H9 (cell line): ENCODE results near the gene DCDC2C. TPM values are rescaled to one million over a fixed set of nuclear protein-coding genes. Genes with fewer than 3 reads are reported as not detected.
"Not testable (repeated sequence)": the region's sequence is repeated elsewhere in the genome, so short reads cannot be mapped to it uniquely, and the experiment has no call there.

ENCODE experiments used
- DNase-seq: peaks from one replicate; pipeline ENCODE4 v3.0.0-alpha.2; 2017
- H2AFZ ChIP-seq: one replicate; pipeline ENCODE4 v1.6.1; 2013; ENCODE audit warnings: mild to moderate bottlenecking, low read length, control low read depth, moderate library complexity
- H2AK5ac ChIP-seq: 2 replicates; pipeline ENCODE4 v1.6.1; 2013; ENCODE audit warnings: low read length, control low read depth, mixed read lengths; ENCODE audit not compliant: insufficient read length
- H2BK120ac ChIP-seq: one replicate; pipeline ENCODE4 v1.6.1; 2013; ENCODE audit warnings: low read depth, mild to moderate bottlenecking, low read length, control low read depth, inconsistent platforms; ENCODE audit not compliant: poor library complexity, severe bottlenecking
- H2BK12ac ChIP-seq: 2 replicates; pipeline ENCODE4 v1.6.1; 2013; ENCODE audit warnings: low read length, control low read depth, mixed read lengths, low read depth; ENCODE audit not compliant: insufficient read length
- H2BK15ac ChIP-seq: 2 replicates; pipeline ENCODE4 v1.6.1; 2013; ENCODE audit warnings: low read depth, low read length, control low read depth
- H2BK20ac ChIP-seq: one replicate; pipeline ENCODE4 v1.6.1; 2013; ENCODE audit warnings: low read depth, mild to moderate bottlenecking, low read length, control low read depth, inconsistent platforms; ENCODE audit not compliant: poor library complexity, severe bottlenecking
- H2BK5ac ChIP-seq: 2 replicates; pipeline ENCODE4 v1.6.1; 2013; ENCODE audit warnings: low read length, control low read depth, mixed read lengths; ENCODE audit not compliant: insufficient read length
- H3K14ac ChIP-seq: 2 replicates; pipeline ENCODE4 v1.6.1; 2013; ENCODE audit warnings: low read length, control low read depth; ENCODE audit not compliant: insufficient read depth
- H3K18ac ChIP-seq: 2 replicates; pipeline ENCODE4 v1.6.1; 2013; ENCODE audit warnings: low read depth, mild to moderate bottlenecking, mixed read lengths, low read length, control low read depth; ENCODE audit not compliant: insufficient read length
- H3K23ac ChIP-seq: 2 replicates; pipeline ENCODE4 v1.6.1; 2013; ENCODE audit warnings: low read length, control low read depth, mixed read lengths, low read depth; ENCODE audit not compliant: insufficient read length
- H3K23me2 ChIP-seq: 2 replicates; pipeline ENCODE4 v1.6.1; 2013; ENCODE audit warnings: low read depth, mild to moderate bottlenecking, mixed read lengths, low read length, control low read depth; ENCODE audit not compliant: insufficient read length, poor library complexity, severe bottlenecking
- H3K27ac ChIP-seq: 2 replicates; pipeline ENCODE4 v1.5.1; 2013; ENCODE audit warnings: low read length, control low read depth, mixed read lengths, low read depth; ENCODE audit not compliant: insufficient read length
- H3K27me3 ChIP-seq: 2 replicates; pipeline ENCODE4 v1.6.1; 2013; ENCODE audit warnings: low read length, control low read depth, inconsistent platforms; ENCODE audit not compliant: insufficient read depth
- H3K4ac ChIP-seq: 2 replicates; pipeline ENCODE4 v1.6.1; 2013; ENCODE audit warnings: low read depth, mild to moderate bottlenecking, control low read depth, inconsistent platforms, low read length, moderate library complexity
- H3K4me1 ChIP-seq: 2 replicates; pipeline ENCODE4 v1.6.1; 2013; ENCODE audit warnings: low read length, control low read depth, inconsistent platforms; ENCODE audit not compliant: insufficient read depth
- H3K4me2 ChIP-seq: 2 replicates; pipeline ENCODE4 v1.6.1; 2013; ENCODE audit warnings: low read length, control low read depth, mixed read lengths; ENCODE audit not compliant: insufficient read length, insufficient read depth
- H3K56ac ChIP-seq: 2 replicates; pipeline ENCODE4 v1.6.1; 2013; ENCODE audit warnings: low read depth, mild to moderate bottlenecking, mixed read lengths, low read length, control low read depth; ENCODE audit not compliant: insufficient read length
- H3K79me1 ChIP-seq: 2 replicates; pipeline ENCODE4 v1.6.1; 2013; ENCODE audit warnings: low read depth, mild to moderate bottlenecking, moderate library complexity, low read length, control low read depth, inconsistent platforms; ENCODE audit not compliant: insufficient read depth, poor library complexity, severe bottlenecking
- H3K79me2 ChIP-seq: 2 replicates; pipeline ENCODE4 v1.6.1; 2013; ENCODE audit warnings: low read length, control low read depth, inconsistent platforms; ENCODE audit not compliant: insufficient read depth
- H3K9ac ChIP-seq: 2 replicates; pipeline ENCODE4 v1.6.1; 2013; ENCODE audit warnings: low read length, control low read depth, mixed read lengths; ENCODE audit not compliant: insufficient read length; ENCODE audit errors: extremely low read depth
- H3K9me3 ChIP-seq: one replicate; pipeline ENCODE4 v1.6.1; 2013; ENCODE audit warnings: low read depth, low read length, inconsistent platforms; ENCODE audit not compliant: control insufficient read depth
- H3T11ph ChIP-seq: one replicate; pipeline ENCODE4 v1.6.1; 2013; ENCODE audit warnings: mild to moderate bottlenecking, low read length, control low read depth, inconsistent platforms
- H4K20me1 ChIP-seq: one replicate; pipeline ENCODE4 v1.6.1; 2013; ENCODE audit not compliant: control insufficient read depth, insufficient read length, insufficient read depth
- H4K5ac ChIP-seq: 2 replicates; pipeline ENCODE4 v1.6.1; 2013; ENCODE audit warnings: low read depth, mild to moderate bottlenecking, mixed read lengths, low read length, control low read depth; ENCODE audit not compliant: insufficient read length
- H4K8ac ChIP-seq: replicated peaks from 2 replicates; pipeline ENCODE4 v1.6.1; 2013; ENCODE audit warnings: low read length, control low read depth, mixed read lengths, low read depth; ENCODE audit not compliant: insufficient read length
- H4K91ac ChIP-seq: 2 replicates; pipeline ENCODE4 v1.6.1; 2013; ENCODE audit warnings: low read depth, mild to moderate bottlenecking, moderate library complexity, mixed read lengths, low read length, control low read depth; ENCODE audit not compliant: insufficient read length
- H3K27ac Mint-ChIP-seq, 3 experiments: 2 replicates in 2 of 3; 3 replicates in 1 of 3; pipeline ENCODE4 v1.8.0; 2020 to 2021; ENCODE audit warnings: mixed read lengths in 3 of 3, mild to moderate bottlenecking in 1 of 3, moderate library complexity in 1 of 3
- H3K27me3 Mint-ChIP-seq: 2 replicates; pipeline ENCODE4 v1.8.0; 2021; ENCODE audit warnings: low read depth, mild to moderate bottlenecking, moderate library complexity, mixed read lengths
- H3K36me3 Mint-ChIP-seq, 3 experiments: 2 replicates in 2 of 3; 3 replicates in 1 of 3; pipeline ENCODE4 v1.8.0; 2020 to 2021; ENCODE audit warnings: low read depth in 3 of 3, mixed read lengths in 3 of 3; ENCODE audit not compliant: insufficient read depth in 1 of 3
- H3K4me1 Mint-ChIP-seq, 2 experiments: 2 replicates each; pipeline ENCODE4 v1.8.0; 2020; ENCODE audit warnings: mixed read lengths in 2 of 2
- H3K4me3 Mint-ChIP-seq, 2 experiments: 2 replicates in 1 of 2; 3 replicates in 1 of 2; pipeline ENCODE4 v1.8.0; 2020 to 2021; ENCODE audit warnings: mild to moderate bottlenecking in 2 of 2, mixed read lengths in 2 of 2, moderate library complexity in 1 of 2
- H3K9me3 Mint-ChIP-seq, 2 experiments: 2 replicates in 1 of 2; 3 replicates in 1 of 2; pipeline ENCODE4 v1.8.0; 2020; ENCODE audit warnings: mild to moderate bottlenecking in 2 of 2, mixed read lengths in 2 of 2, moderate library complexity in 1 of 2
- WGBS: extraction: QIAGEN DNeasy Blood & Tissue Kit; methylation state at CpG from one replicate; pipeline ENCODE4 v1.1.7; 2013; ENCODE audit warnings: missing lambda C conversion rate, low lambda C conversion rate, mixed read lengths; ENCODE audit not compliant: insufficient read length; ENCODE audit errors: extremely low coverage; 5-methylcytosine and 5-hydroxymethylcytosine counted together
- total RNA-seq: library from RNA; stranded (reverse); gene quantifications from 2 replicates; pipeline ENCODE4 v1.2.1, GENCODE V29; 2021
- TF ChIP-seq, protein P1 (sequence below): fragments of 200-600 bp; sonication (generic); conservative IDR thresholded peaks from 3 replicates; pipeline ENCODE4 v1.8.0; 2021; ENCODE audit warnings: antibody characterized with exemption, mild to moderate bottlenecking

The DCDC2C gene
- total RNA-seq, 1 experiment from 2014 or later, result not detected

DNA sequence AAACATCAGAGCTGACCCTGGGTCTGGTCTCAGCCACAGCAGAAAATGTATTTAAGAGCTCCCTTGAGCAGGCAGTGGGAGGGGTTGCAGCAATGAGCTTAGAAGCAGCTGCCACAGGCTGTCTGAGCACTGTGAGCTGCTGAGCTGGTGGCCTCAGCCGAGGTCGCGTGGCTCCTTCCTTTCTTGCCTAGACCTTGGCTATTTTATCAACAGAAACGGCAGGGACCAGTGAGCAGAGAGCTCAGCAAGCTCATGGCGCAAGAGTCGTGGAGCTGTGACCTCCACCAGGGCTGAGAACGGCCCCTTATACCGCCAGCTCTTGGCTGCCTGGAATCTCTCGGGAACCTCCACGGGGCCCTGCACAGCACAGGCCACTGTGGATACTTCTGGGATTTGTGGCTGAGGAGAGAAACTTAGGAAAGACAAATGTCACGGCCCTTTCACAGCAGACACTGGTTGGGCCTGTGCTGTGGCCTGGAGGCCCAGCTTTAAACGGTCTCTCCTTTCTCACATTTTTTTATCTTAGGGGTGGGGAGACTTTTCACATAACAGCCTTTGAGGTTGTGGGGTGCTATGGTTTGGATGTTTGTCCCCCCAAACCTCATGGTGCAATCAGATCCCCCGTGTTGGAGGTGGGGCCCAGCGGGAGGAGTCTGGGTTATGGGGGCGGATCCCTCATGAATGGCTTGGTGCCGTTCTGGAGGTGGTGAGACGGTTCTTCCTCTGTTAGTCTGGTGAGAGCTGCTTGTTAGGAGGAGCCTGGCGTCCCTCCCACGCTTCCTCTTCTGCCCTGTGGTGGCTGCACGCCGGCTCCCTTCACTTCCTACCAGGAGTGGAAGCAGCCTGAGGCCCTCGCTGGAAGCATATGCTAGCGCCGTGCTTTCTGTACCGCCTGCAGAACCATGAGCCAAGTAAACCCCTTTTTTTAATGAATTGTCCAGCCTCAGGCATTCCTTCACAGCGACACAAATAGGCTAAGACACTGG lies 43.6 kb upstream of the DCDC2C start:
- TF ChIP-seq, protein P1, sequence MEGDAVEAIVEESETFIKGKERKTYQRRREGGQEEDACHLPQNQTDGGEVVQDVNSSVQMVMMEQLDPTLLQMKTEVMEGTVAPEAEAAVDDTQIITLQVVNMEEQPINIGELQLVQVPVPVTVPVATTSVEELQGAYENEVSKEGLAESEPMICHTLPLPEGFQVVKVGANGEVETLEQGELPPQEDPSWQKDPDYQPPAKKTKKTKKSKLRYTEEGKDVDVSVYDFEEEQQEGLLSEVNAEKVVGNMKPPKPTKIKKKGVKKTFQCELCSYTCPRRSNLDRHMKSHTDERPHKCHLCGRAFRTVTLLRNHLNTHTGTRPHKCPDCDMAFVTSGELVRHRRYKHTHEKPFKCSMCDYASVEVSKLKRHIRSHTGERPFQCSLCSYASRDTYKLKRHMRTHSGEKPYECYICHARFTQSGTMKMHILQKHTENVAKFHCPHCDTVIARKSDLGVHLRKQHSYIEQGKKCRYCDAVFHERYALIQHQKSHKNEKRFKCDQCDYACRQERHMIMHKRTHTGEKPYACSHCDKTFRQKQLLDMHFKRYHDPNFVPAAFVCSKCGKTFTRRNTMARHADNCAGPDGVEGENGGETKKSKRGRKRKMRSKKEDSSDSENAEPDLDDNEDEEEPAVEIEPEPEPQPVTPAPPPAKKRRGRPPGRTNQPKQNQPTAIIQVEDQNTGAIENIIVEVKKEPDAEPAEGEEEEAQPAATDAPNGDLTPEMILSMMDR, result no peak
- Histone ChIP-seq H3K4me2 (no peak overlapping the region), H4K8ac (no peak overlapping the region), H3K18ac (no peak overlapping the region), H2BK120ac (no peak overlapping the region), H2AFZ (no peak overlapping the region), H3K14ac (no peak overlapping the region), H3K4me1 (no peaks in the 10 kb centered on the region; the same call in 1 of the 2 replicates), H2AK5ac (no peak overlapping the region), H3T11ph (no peak overlapping the region), H3K9ac (no peak overlapping the region), H3K27ac (no peak overlapping the region), H3K23ac (no peak overlapping the region), H3K27me3 (no peaks in the 10 kb centered on the region), H3K79me2 (no peaks in the 10 kb centered on the region), H4K91ac (no peak overlapping the region), H2BK5ac (no peak overlapping the region), H4K20me1 (no peaks in the 10 kb centered on the region), H3K79me1 (no peaks in the 10 kb centered on the region), H4K5ac (no peak overlapping the region), H3K56ac (no peak overlapping the region), H2BK12ac (no peak overlapping the region), H3K23me2 (no peaks in the 10 kb centered on the region), H3K4ac (no peak overlapping the region), H2BK15ac (no peak overlapping the region), H3K9me3 (no peaks in the 10 kb centered on the region), H2BK20ac (no peak overlapping the region)
- Mint-ChIP-seq H3K9me3 (no peaks in the 10 kb centered on the region; a peak in 1 of 5 replicates), H3K27me3 (peaks cover 3% of the 10 kb centered on the region), H3K36me3 (no peaks in the 10 kb centered on the region; a peak in 2 of 7 replicates), H3K27ac (peak overlapping the region in 2 of 3 experiments; percentile 41 to 77; a peak in 4 of 7 replicates), H3K4me1 (peaks cover 23 to 29% of the 10 kb centered on the region in 2 experiments), H3K4me3 (no peak overlapping the region; a peak in 1 of 5 replicates)
- DNase-seq, result no peak
- WGBS, result no CpG with 5 or more reads among the region's 26 CpGs

- not testable (repeated sequence) for H2BK15ac ChIP-seq, H4K8ac ChIP-seq, H3K79me2 ChIP-seq, H4K91ac ChIP-seq, H4K20me1 ChIP-seq, H3T11ph ChIP-seq, H4K5ac ChIP-seq, H2BK120ac ChIP-seq, H3K4ac ChIP-seq, H3K9me3 ChIP-seq, H3K23me2 ChIP-seq, H2AFZ ChIP-seq, H3K9ac ChIP-seq, H3K23ac ChIP-seq, H2BK20ac ChIP-seq, H2BK5ac ChIP-seq, H3K14ac ChIP-seq, H3K9me3 Mint-ChIP-seq, H3K79me1 ChIP-seq, DNase-seq, H3K36me3 Mint-ChIP-seq, H3K4me2 ChIP-seq, H3K18ac ChIP-seq, H3K4me1 ChIP-seq, H3K27me3 Mint-ChIP-seq, H3K27me3 ChIP-seq, H3K27ac ChIP-seq, H3K56ac ChIP-seq, H2AK5ac ChIP-seq, H2BK12ac ChIP-seq
- H3K4me1 Mint-ChIP-seq, result peaks cover 23 to 29% of the 10 kb centered on the region in 2 experiments
- peak overlapping the region in 1 of 2 experiments; percentile 3; a peak in 1 of 5 replicates for H3K4me3 Mint-ChIP-seq
- H3K27ac Mint-ChIP-seq, result peak overlapping the region in 1 of 3 experiments; percentile 24; a peak in 1 of 7 replicates
- no CpG with 5 or more reads among the region's 7 CpGs for WGBS
These were observed 42.7 kb upstream of the DCDC2C start for GRCh38 chr2:3660640-3661039.
